Stimulated activated CD8-positive, alpha-beta memory T cell treated with anti-CD3 and anti-CD28 coated beads, Interleukin-4, amount 100 ng/mL, for 4 hours (primary cell): ENCODE measurements around the gene TCF7L2.
"Not testable (repeated sequence)": the region's sequence is repeated elsewhere in the genome, so short reads cannot be mapped to it uniquely, and the experiment has no call there.

Experiments used
- DNase-seq, 2 donors: peaks; one replicate each; pipeline ENCODE4 v3.0.0-alpha.2; 2020; ENCODE audit warnings: low read depth in 2 of 2, low spot score in 1 of 2

Gene TCF7L2

GRCh38 chr10:113061557-113061956 is 111.5 kb downstream of the TCF7L2 start:
- DNase-seq, result no peak

GRCh38 chr10:113063043-113063967 is 113.3 kb downstream of the TCF7L2 start:
- no peak for DNase-seq

GRCh38 chr10:113064039-113064438 is 114.0 kb downstream of the TCF7L2 start:
- no peak for DNase-seq

GRCh38 chr10:113066120-113066519 is 116.1 kb downstream of the TCF7L2 start:
- DNase-seq, result not testable (repeated sequence)

GRCh38 chr10:113066561-113067312 is 116.7 kb downstream of the TCF7L2 start:
- no peak for DNase-seq

- DNase-seq, result no peak
Observed at GRCh38 chr10:113067501-113067900, 117.5 kb downstream of the TCF7L2 start.

- DNase-seq, result no peak
Observed at GRCh38 chr10:113068178-113068890, 118.3 kb downstream of the TCF7L2 start.

GRCh38 chr10:113069595-113069994 is 119.5 kb downstream of the TCF7L2 start:
- no peak for DNase-seq

- no peak for DNase-seq
Observed at GRCh38 chr10:113071446-113071845, 121.4 kb downstream of the TCF7L2 start.

- DNase-seq, result no peak
Observed at GRCh38 chr10:113073549-113074189, 123.6 kb downstream of the TCF7L2 start.

- no peak for DNase-seq
Observed at GRCh38 chr10:113076949-113077348, 126.9 kb downstream of the TCF7L2 start.

- no peak for DNase-seq
Observed at GRCh38 chr10:113078282-113078907, 128.3 kb downstream of the TCF7L2 start.

GRCh38 chr10:113080061-113080924 is 130.2 kb downstream of the TCF7L2 start:
- no peak for DNase-seq

- DNase-seq, result no peak
Observed at GRCh38 chr10:113080925-113081229, 130.8 kb downstream of the TCF7L2 start.

GRCh38 chr10:113084031-113084430 is 134.0 kb downstream of the TCF7L2 start:
- no peak for DNase-seq

- no peak for DNase-seq
Observed at GRCh38 chr10:113085776-113086175, 135.7 kb downstream of the TCF7L2 start.

- DNase-seq, result no peak
Observed at GRCh38 chr10:113086282-113086681, 136.2 kb downstream of the TCF7L2 start.

- DNase-seq, result no peak
Observed at GRCh38 chr10:113087165-113088029, 137.3 kb downstream of the TCF7L2 start.

- no peak for DNase-seq
Observed at GRCh38 chr10:113088194-113088593, 138.1 kb downstream of the TCF7L2 start.
